Transverse colon (tissue), 4 donors: Measurements from ENCODE around the gene USP53.

Experiments used
- CTCF ChIP-seq, 5 experiments: fragments of 200-600 bp in 3 of 5; fragments of 450-650 bp in 2 of 5; sonication (generic) in 3 of 5; IDR thresholded peaks; 1 replicate in 2 of 5; 2 replicates in 3 of 5; pipeline ENCODE4 v1.5.1; 2016 to 2017; ENCODE audit warnings: antibody characterized with exemption in 5 of 5, inconsistent platforms in 3 of 5, mild to moderate bottlenecking in 2 of 5, moderate library complexity in 1 of 5
- EP300 ChIP-seq: sonication (generic); formaldehyde crosslinking; IDR thresholded peaks from one replicate; pipeline ENCODE4 v1.6.1; 2017; ENCODE audit warnings: antibody characterized with exemption, low read depth
- POLR2A ChIP-seq: fragments of 450-650 bp; IDR thresholded peaks from one replicate; pipeline ENCODE4 v1.6.1; 2016; ENCODE audit warnings: antibody characterized with exemption, mild to moderate bottlenecking, moderate library complexity
- POLR2AphosphoS5 ChIP-seq, 3 donors: sonication (generic); formaldehyde crosslinking; IDR thresholded peaks; one replicate each; pipeline ENCODE4 v1.6.1; 2016; ENCODE audit warnings: antibody characterized with exemption in 3 of 3

GRCh38 chr4:119206178-119206577 is 6.3 kb upstream of the USP53 start:
- TF ChIP-seq POLR2A: no peak
- no peak for TF ChIP-seq CTCF (IDR thresholded peaks at IDR 0.05)
- no peak for TF ChIP-seq POLR2AphosphoS5 (IDR thresholded peaks at IDR 0.05)
- TF ChIP-seq EP300: no peak
